Heart left ventricle (tissue), 13 donors: ENCODE measurements around the gene PTPN12.

Experiments used
- POLR2A ChIP-seq, 2 donors: fragments of 450-650 bp; IDR thresholded peaks; one replicate each; pipeline ENCODE4 v1.6.1; 2017; ENCODE audit warnings: antibody characterized with exemption in 2 of 2, mild to moderate bottlenecking in 2 of 2, moderate library complexity in 2 of 2
- TF ChIP-seq, protein P1 (sequence below), 12 donors: fragments of 200-600 bp; sonication (generic) in 4 of 12; IDR thresholded peaks; one replicate each; pipeline versions ENCODE4 v1.5.0 to v1.8.0; 2018 to 2022; ENCODE audit warnings: antibody characterized with exemption in 12 of 12, mild to moderate bottlenecking in 5 of 12
- donor health status: ischemic (EF 13 %, LVEDD 7.1; RV severe dilation, severe dysfunction).
- donor health status: DM: no; HTN: yes; CAD: no.
- donor health status: DM: no; HTN: no; CAD: no.
- donor health status: ischemic (EF 25% LVEDD 6.9; RV normal size, moderate dysfunction).
- donor health status: ischemic (EF 25% LVEDD 5.7; RV mildly dilated, moderate dysfunction).
- donor health status: ischemic (EF 35%, LVEDD 5.7; RV mildly dilated, moderate dysfunction).
- donor health status: nonischemic (EF 11% LVEDD 7.7; RV severe dilation, severe dysfunction).
- donor health status: DM: yes; HTN: yes; CAD: no.
- donor health status: PGD.
- donor health status: ischemic (EF 29% LVEDD 5.4; RV normal size, mild dysfunction).
- donor health status: nonischemic (EF 23%, LVEDD 6.1; RV moderate dilation, normal function).

DNA sequence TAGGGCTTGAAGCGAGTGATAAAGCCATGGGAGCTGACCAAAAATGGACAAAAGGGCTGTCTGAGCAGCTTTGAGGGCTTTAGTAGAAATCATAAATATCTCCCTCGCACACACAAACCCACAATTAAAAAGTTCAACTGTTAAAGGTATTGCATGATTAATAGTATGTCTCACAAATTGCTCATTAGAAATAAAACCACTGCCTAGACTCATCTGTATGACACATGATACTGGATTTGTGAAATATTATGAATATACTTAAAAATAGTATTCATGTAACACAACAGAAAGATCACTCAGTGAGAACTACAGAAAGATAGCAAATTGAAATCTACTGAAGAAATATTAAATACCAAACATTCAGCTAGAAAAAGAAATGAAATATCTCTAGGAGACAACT, 11.9 kb upstream of the PTPN12 start:
- TF ChIP-seq, protein P1, sequence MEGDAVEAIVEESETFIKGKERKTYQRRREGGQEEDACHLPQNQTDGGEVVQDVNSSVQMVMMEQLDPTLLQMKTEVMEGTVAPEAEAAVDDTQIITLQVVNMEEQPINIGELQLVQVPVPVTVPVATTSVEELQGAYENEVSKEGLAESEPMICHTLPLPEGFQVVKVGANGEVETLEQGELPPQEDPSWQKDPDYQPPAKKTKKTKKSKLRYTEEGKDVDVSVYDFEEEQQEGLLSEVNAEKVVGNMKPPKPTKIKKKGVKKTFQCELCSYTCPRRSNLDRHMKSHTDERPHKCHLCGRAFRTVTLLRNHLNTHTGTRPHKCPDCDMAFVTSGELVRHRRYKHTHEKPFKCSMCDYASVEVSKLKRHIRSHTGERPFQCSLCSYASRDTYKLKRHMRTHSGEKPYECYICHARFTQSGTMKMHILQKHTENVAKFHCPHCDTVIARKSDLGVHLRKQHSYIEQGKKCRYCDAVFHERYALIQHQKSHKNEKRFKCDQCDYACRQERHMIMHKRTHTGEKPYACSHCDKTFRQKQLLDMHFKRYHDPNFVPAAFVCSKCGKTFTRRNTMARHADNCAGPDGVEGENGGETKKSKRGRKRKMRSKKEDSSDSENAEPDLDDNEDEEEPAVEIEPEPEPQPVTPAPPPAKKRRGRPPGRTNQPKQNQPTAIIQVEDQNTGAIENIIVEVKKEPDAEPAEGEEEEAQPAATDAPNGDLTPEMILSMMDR (IDR thresholded peaks at IDR 0.05), result no peak
- no peak for TF ChIP-seq POLR2A (IDR thresholded peaks at IDR 0.05)
